Stimulated activated naive CD8-positive, alpha-beta T cell treated with anti-CD3 and anti-CD28 coated beads, Interleukin-15, amount 100 ng/mL, for 72 hours (primary cell): Measurements from ENCODE around the gene LCN6.
A peak's percentile ranks its signal among the peaks of the same experiment; 100 is the strongest.
"Not testable (repeated sequence)": the region's sequence is repeated elsewhere in the genome, so short reads cannot be mapped to it uniquely, and the experiment has no call there.

ENCODE experiments used
- ATAC-seq: fragments of 150-1000 bp; cut with Tn5 transposase; 2 replicates; pipeline ENCODE4 v1.10.0; 2021; ENCODE audit warnings: mild to moderate bottlenecking, moderate library complexity
- DNase-seq, 2 donors: peaks; one replicate each; pipeline ENCODE4 v3.0.0; 2021 to 2022
- H3K27ac Mint-ChIP-seq, 2 donors: one replicate each; pipeline ENCODE4 v1.8.0; 2022; ENCODE audit warnings: mild to moderate bottlenecking in 2 of 2, mixed read lengths in 2 of 2, moderate library complexity in 2 of 2
- H3K27me3 Mint-ChIP-seq: one replicate; pipeline ENCODE4 v1.8.0; 2022; ENCODE audit warnings: mixed read lengths
- H3K4me1 Mint-ChIP-seq: one replicate; pipeline ENCODE4 v1.8.0; 2022; ENCODE audit warnings: mild to moderate bottlenecking, mixed read lengths
- H3K4me3 Mint-ChIP-seq, 2 donors: one replicate each; pipeline ENCODE4 v1.8.0; 2022; ENCODE audit warnings: mild to moderate bottlenecking in 2 of 2, mixed read lengths in 2 of 2, moderate library complexity in 1 of 2
- H3K9me3 Mint-ChIP-seq, 2 donors: one replicate each; pipeline ENCODE4 v1.8.0; 2022; ENCODE audit warnings: mixed read lengths in 2 of 2

LCN6 gene

DNA sequence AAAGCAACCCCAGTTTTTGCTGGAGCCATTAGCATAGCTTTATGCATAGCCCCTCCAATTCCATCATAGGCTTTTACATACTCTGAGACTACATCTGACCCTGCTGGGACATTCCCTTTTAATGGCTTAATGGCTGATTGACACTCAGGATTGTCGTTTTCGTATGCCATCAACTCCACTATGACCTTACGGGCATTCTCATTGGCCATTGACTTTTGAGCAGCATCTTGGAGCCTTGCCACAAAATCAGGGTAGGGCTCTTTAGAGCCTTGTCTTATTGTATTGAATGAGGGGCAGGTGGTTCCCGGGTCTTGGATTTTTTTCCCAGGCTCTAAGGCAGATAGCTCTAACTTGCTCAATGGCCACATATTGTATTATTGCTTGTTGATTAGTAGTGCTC, 38.7 kb upstream of the LCN6 start:
- peaks cover 40% of the 10 kb centered on the region for H3K4me1 Mint-ChIP-seq
- DNase-seq, H3K27me3 Mint-ChIP-seq, H3K4me3 Mint-ChIP-seq, H3K27ac Mint-ChIP-seq, ATAC-seq, H3K9me3 Mint-ChIP-seq: not testable (repeated sequence)

DNA sequence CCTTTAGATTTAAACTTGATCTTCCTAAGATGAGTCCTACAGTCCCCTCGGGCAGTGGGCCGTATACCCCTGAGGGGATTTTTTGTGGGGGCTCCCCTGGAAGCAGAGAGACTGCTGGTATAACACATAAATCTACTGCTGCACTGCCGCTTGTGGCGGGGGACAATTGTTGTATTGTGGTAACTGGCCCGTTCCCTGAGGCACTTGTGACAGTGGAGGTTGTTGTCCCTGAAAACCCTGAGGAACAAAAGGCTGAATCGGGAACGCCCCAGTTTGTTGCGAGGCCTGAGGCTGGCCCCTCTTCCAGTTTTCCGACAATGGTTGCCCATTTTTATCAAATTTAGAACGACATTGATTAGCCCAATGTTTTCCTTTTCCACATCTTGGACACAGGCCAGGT, 38.1 kb upstream of the LCN6 start:
- no peak for DNase-seq
- no peak overlapping the region for H3K27ac Mint-ChIP-seq
- H3K9me3 Mint-ChIP-seq: no peaks in the 10 kb centered on the region
- no peaks in the 10 kb centered on the region for H3K27me3 Mint-ChIP-seq
- H3K4me1 Mint-ChIP-seq: peaks cover 36% of the 10 kb centered on the region
- no peak for ATAC-seq
- H3K4me3 Mint-ChIP-seq: no peak overlapping the region

DNA sequence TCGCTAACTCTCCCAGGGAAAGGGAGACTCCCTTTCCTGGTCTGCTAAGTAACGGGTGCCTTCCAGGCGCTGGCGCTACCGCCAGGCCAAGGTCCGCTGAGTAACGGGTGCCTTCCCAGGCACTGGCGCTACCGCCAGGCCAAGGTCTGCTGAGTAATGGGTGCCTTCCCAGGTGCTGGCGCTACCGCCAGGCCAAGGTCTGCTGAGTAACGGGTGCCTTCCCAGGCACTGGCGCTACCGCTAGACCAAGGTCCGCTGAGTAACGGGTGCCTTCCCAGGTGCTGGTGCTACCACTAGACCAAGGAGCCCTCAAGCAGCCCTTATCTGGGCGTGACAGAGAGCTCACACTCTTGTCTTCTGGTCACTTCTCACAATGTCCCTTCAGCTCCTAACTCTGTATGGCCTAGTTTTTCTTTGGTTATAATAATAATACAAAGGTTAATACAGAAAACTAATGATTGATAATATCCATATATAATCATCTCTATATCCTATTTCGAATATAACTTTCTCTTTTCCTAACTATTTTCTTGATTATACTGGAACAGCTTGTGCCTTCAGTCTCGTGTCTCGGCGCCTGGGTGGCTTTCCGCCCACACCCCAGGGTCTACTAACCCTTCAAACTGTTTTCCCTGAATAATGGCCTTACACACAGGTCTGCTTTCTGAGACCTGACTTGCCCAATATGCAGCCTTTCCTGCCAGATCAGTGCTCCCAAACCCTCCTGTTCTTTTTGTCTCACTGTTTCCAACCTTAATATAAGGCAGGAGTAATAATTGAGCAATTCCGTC, 37.4 kb upstream of the LCN6 start:
- peaks cover 36% of the 10 kb centered on the region for H3K4me1 Mint-ChIP-seq
- H3K27ac Mint-ChIP-seq, H3K4me3 Mint-ChIP-seq, H3K27me3 Mint-ChIP-seq, ATAC-seq, H3K9me3 Mint-ChIP-seq, DNase-seq: not testable (repeated sequence)

DNA sequence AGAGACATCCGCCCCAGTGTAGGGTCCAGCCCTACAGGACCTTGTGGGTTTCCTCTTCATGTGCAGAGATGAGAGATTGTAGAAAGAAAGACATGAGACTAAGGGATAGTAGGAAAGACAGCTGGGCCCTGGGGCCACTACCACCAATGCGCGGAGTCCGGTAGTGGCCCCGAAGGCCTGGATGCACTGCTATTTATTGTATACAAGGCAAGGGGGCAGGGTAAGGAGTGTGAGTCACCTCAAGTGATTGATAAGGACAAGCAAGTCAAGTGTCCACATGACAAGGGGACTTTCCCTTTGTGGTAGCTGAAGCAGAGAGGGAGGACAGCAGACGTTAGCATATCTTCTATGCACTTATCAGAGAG, 36.7 kb upstream of the LCN6 start:
- Mint-ChIP-seq H3K9me3 (no peaks in the 10 kb centered on the region), H3K4me1 (peaks cover 30% of the 10 kb centered on the region), H3K4me3 (no peak overlapping the region), H3K27ac (no peak overlapping the region), H3K27me3 (peaks cover 1% of the 10 kb centered on the region)
- ATAC-seq: no peak
- no peak for DNase-seq

DNA sequence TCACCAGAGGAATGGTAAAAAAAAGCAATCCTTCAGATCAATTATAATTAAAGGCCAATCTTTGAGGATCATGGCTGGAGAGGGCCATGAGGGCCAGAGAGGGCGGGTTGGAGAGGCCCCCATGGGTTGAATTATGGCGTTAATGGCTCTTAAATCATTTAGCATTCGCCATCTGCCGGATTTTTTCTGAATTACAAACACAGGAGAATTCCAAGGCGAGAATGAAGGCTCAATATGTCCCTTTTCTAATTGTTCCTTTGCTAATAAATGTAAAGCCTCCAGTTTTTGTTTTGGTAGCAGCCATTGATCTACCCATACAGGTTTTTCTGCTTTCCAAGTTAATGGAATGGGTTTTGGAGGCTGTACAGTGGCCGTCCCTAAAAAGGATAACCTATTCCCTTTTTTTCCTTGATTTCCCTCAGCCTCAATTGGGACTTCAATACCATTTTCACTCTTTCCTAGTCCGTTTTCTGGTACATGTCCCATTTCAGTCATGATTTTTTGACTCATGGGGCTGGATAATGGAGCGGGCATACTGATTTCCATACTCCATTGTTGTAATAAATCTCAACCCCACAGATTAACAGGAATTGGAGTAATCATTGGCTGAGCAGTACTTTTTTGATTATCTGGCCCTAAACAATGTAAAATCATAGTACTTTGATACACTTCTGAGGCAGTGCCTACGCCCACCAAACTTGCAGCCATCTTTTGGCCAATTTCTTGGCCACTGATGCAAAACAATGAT, 36.1 kb upstream of the LCN6 start:
- no peak overlapping the region for H3K27ac Mint-ChIP-seq
- no peak for ATAC-seq
- H3K4me3 Mint-ChIP-seq: no peak overlapping the region

DNA sequence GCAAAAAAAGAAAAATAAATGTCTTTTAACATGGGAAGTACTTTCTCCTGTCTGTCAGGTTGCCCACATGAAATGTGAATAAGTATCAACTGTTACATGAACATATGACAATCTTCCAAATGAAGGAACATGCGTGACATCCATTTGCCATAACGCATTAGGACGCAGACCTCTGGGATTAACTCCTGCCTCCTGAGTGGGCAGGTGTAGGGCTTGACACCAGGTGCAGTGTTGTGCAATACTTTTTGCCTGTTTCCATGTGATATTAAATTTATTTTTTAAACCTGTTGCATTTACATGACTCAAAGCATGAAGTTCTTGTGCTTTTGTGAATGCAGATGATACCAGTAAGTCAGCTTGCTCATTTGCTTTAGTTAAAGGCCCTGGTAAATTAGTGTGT, 34.1 kb upstream of the LCN6 start:
- H3K4me3 Mint-ChIP-seq: no peak overlapping the region

More for the DNA sequence above, 36.1 kb upstream of the LCN6 start:
- Mint-ChIP-seq H3K4me1 (peaks cover 28% of the 10 kb centered on the region), H3K27me3 (peaks cover 7% of the 10 kb centered on the region), H3K9me3 (no peaks in the 10 kb centered on the region)
- no peak for DNase-seq

DNA sequence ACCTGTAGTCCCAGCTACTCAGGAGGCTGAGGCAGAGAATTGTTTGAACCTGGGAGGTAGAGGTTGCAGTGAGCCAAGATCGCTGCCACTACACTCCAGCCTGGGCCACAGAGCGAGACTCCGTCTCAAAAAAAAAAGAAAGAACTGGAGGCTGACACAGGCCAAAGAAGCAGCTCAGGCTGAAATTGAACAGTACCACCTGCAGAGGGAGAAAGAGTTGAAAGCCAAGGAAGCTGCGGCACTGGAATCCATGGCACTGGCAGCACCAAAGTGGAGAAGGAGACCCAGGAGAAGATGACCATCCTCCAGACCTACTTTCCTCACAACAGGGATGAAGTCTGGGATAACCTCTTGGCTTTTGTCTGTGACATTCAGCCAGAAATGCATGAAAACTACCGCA, 31.5 kb upstream of the LCN6 start:
- H3K27me3 Mint-ChIP-seq: peaks cover 27% of the 10 kb centered on the region

More for the DNA sequence above, 34.1 kb upstream of the LCN6 start:
- H3K4me1 Mint-ChIP-seq: peaks cover 11% of the 10 kb centered on the region
- no peak for ATAC-seq
- no peak for DNase-seq
- H3K27me3 Mint-ChIP-seq: peaks cover 26% of the 10 kb centered on the region
- no peaks in the 10 kb centered on the region for H3K9me3 Mint-ChIP-seq
- H3K27ac Mint-ChIP-seq: no peak overlapping the region

DNA sequence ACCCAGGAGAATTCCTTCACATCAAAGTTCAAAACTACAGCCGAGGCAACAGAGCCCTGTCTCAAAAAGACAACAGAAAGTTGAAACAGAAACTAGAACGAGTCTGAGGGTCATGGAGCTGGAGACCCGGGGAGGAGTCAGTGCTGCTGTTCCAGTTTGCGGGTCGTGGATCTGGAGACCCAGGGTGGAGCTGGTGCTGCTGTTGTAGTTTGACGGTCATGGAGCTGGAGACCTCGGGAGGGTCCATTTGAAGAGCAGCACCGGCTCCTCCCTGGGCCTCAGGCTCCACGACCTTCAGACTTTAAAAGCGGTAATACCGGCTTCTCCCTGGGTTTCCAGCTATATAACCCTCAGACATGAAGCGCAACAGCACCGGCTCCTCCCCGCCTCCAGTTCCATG, 29.0 kb upstream of the LCN6 start:
- Mint-ChIP-seq H3K27me3 (peaks cover 27% of the 10 kb centered on the region), H3K4me3 (no peak overlapping the region), H3K9me3 (peaks cover 9 to 11% of the 10 kb centered on the region in 2 donors), H3K27ac (no peak overlapping the region), H3K4me1 (peaks cover 8% of the 10 kb centered on the region)
- ATAC-seq (no peak), DNase-seq (no peak)

More for the DNA sequence above, 31.5 kb upstream of the LCN6 start:
- Mint-ChIP-seq H3K4me3 (no peak overlapping the region), H3K9me3 (no peaks in the 10 kb centered on the region), H3K4me1 (peaks cover 8% of the 10 kb centered on the region), H3K27ac (no peak overlapping the region)
- no peak for ATAC-seq
- no peak for DNase-seq

DNA sequence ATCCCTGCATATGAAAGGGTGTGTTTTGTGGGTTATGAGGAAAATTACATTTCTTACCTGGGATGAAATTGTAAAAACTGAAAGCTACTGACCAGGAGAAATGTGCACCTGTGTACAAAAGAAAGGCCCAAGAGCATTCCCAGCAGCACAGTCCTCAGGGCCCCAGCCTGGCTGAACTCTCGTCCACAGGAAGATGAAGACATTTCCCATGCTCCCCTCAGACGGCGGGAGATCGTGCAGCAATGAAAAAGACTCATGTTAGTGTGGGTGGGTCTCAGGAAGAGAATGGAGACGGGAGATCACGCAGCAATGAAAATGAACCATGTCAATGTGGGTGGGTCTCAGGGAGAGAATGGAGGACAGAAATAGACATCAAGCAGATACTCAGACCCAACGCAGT, 28.6 kb upstream of the LCN6 start:
- DNase-seq: no peak
- Mint-ChIP-seq H3K4me3 (no peak overlapping the region), H3K9me3 (peaks cover 9 to 11% of the 10 kb centered on the region in 2 donors)

DNA sequence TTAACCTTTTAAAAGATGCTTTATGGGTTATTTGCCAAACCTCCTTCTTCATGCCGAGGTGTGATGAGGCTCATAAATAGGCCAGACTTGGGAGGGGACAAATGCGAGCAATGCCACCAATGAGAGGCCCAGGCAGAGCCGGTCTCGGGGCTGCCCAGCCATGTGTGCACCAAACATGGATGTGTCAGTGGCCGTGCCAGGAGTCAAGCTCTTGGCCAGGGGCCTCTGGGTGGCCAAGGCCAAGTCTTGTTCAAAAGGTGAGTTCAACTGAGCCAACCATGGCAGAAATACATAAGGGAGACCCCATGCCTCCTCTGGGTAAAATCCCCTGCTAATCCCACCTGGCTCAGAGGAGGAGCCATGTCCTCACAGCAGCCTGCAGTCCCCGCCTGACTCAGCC, 26.9 kb upstream of the LCN6 start:
- ATAC-seq: no peak
- Mint-ChIP-seq H3K4me3 (no peak overlapping the region), H3K27ac (no peak overlapping the region), H3K27me3 (peaks cover 33% of the 10 kb centered on the region), H3K9me3 (peaks cover 9 to 11% of the 10 kb centered on the region in 2 donors), H3K4me1 (peaks cover 8% of the 10 kb centered on the region)
- DNase-seq: no peak

More for the DNA sequence above, 28.6 kb upstream of the LCN6 start:
- Mint-ChIP-seq H3K27ac (no peak overlapping the region), H3K27me3 (peaks cover 27% of the 10 kb centered on the region), H3K4me1 (peaks cover 8% of the 10 kb centered on the region)
- ATAC-seq: no peak

DNA sequence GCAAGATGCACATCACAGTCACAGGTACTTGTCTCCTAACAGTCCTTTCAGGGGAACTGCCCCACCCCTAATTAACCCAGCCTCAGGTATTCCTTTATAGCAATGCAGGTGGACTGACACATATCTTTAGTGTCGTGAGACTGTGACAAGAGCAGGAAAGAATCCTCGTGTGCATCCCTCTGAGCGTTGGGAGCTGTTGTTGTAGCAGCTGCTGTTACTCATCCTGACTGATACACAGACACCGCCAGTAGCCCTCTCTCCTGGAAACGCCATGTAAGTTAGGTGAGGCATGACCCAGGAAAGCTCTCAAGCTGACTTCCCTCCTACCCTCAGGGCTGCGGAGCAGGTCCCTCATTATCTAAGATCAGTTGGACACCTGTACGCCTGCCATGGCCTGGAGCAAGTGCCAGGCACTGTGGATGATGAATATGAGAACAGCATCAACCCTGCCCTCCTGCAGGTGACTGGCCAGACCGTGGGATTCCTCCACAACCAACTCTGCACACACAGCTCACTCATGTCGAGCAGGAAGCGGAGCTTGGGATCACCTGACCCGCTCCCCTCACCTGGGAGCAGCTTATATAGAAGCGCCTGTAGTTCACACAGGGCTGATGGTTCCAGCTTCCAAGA, 26.2 kb upstream of the LCN6 start:
- DNase-seq: no peak
- Mint-ChIP-seq H3K27ac (no peak overlapping the region), H3K27me3 (peaks cover 34% of the 10 kb centered on the region), H3K4me1 (peaks cover 14% of the 10 kb centered on the region), H3K9me3 (peaks cover 9 to 11% of the 10 kb centered on the region in 2 donors), H3K4me3 (no peak overlapping the region)
- no peak for ATAC-seq

DNA sequence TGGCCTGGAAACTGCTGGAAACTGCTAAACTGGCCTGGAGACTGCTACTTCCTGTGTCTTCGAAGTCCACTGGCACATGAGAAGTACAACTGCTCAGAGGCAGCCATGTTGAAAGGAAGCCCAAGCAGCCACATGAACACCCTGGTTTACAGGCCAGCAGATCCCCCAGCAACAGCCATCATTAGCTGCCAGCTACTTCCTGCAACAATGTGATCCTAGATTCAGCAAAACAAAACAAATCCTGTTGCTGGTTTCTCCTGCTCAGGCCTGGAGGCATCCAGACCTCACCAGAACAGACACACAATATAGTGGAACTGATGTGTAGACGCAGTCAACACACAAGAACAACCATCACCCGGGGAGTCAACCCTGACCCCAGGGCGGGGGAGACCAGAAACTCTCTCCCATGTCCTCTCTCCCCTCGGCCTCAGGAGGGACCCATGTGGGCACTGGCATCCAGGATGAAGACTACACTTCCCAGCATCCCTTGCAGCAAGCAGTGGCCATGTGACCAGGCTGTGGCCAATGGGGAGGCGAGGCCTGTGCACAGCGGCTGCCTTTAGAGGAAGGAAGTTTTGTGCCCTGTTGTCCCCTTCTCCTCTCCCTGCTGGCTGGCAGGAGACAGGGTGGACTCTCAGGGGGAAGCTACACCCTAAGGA, 25.2 kb upstream of the LCN6 start:
- ATAC-seq: peak; percentile 62
- no peak for DNase-seq
- Mint-ChIP-seq H3K4me3 (no peak overlapping the region), H3K9me3 (peaks cover 9 to 11% of the 10 kb centered on the region in 2 donors), H3K27me3 (peaks cover 25% of the 10 kb centered on the region), H3K27ac (no peak overlapping the region), H3K4me1 (peaks cover 14% of the 10 kb centered on the region)

DNA sequence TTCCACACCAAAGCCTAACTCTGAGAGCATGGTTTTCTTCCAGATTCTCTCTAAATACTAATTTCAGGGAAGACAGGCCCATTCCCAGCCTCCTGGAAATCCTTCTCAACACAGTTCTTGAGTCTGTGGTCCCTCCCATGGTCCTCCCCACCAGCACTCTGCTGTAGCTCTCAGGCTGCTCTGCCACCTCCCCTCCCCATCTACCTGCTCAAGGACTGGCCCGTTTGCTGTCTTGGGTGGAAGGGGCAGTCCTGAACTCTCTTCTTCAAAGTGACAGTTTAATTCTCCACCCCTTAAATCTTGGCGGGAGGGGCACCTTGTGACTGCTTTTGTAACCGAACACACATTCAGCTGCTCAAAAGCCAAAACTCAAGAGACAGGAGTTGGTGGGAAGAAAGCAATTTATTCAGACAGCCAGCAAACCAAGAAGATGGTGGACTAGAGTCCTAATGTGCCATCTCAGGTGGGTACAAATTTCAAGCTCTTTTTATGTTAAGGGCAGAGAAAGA, 23.6 kb upstream of the LCN6 start:
- Mint-ChIP-seq H3K4me3 (no peak overlapping the region), H3K27me3 (peaks cover 29% of the 10 kb centered on the region), H3K27ac (no peak overlapping the region), H3K4me1 (peaks cover 18% of the 10 kb centered on the region), H3K9me3 (peaks cover 9 to 11% of the 10 kb centered on the region in 2 donors)
- DNase-seq (no peak), ATAC-seq (no peak)

DNA sequence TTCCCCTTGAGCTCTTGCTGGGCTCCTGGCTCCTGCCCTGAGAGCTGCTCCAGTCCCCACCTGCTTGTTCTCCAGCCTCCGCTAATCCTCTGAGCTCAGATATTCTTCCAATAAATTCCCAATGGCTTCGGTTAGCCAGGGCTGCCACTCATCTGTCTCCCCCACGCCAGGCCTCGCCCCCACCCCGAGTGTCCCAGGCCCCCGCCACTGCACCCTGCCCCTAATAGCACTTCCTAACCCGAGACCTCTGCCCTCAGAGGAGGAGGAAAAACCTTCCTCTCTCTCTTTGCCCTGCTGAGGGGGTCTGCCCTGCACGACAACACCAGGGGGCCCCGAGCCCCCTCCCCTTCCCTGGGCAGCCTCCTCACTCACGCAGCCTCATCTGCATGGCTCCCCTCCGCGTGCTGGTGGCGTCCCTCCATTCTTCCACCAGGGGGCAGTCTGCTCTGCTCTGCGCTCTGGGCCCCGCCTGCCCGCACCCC, 21.4 kb upstream of the LCN6 start:
- ATAC-seq (peak; percentile 79), DNase-seq (peak; percentile 57)
- Mint-ChIP-seq H3K9me3 (peaks cover 9 to 11% of the 10 kb centered on the region in 2 donors), H3K27ac (peak overlapping the region in 1 of 2 donors; percentile 93), H3K4me3 (no peak overlapping the region), H3K4me1 (peaks cover 33% of the 10 kb centered on the region), H3K27me3 (peaks cover 44% of the 10 kb centered on the region)

DNA sequence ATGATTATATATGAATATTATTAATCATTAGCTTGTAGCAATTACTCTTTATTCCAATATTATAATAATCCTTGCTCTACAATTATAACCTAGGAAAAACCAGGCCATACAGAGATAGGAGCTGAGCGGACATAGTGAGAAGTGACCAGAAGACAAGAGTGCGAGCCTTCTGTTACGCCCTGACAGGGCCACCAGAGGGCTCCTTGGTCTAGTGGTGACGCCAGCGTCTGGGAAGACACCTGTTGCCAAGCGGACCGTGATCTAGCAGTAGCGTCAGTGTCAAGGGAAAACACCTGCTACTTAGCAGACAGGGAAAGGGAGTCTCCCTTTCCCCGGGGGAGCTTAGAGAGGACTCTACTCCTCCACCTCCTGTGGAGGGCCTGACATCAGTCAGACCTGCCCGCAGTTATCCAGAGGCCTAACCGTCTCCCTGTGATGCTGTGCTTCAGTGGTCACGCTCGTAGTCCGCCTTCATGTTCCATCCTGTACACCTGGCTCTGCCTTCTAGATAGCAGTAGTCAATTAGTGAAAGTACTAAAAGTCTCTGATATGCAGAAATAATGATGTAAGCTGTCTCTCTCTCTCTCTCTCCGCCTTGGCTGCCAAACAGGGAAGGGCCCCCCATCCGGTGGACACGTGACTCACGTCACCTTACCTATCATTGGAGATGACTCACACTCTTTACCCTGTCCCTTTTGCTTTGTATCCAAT, 18.2 kb upstream of the LCN6 start:
- peak overlapping the region; percentile 35 to 46 for H3K4me3 Mint-ChIP-seq
- H3K27me3 Mint-ChIP-seq: peaks cover 55% of the 10 kb centered on the region
- H3K4me1 Mint-ChIP-seq: peaks cover 25% of the 10 kb centered on the region
- not testable (repeated sequence) for H3K9me3 Mint-ChIP-seq
- DNase-seq (peak; percentile 43 to 71), ATAC-seq (peak; percentile 61)
- H3K27ac Mint-ChIP-seq: peak overlapping the region; percentile 35 to 89
